Measurements from ENCODE around the gene LPP.

- TF ChIP-seq EZH2 (optimal IDR thresholded peaks at IDR 0.05; ENCODE audit: low read depth, low read length) (no peak), CTCF (IDR thresholded peaks at IDR 0.05; ENCODE audit: low read length) (no peak)
Measured at GRCh38 chr3:188908002-188908850, 754.3 kb downstream of the LPP start.

Data from MM.1S (cell line).